Liver (tissue), 3 donors: ENCODE measurements around the gene RALY.

ENCODE experiments used
- EGR1 ChIP-seq, 2 donors: IDR thresholded peaks; 2 replicates each; pipeline ENCODE4 v1.6.1; 2016 to 2018; ENCODE audit warnings: antibody characterized with exemption in 2 of 2, low read depth in 2 of 2
- FOXA1 ChIP-seq: IDR thresholded peaks from 2 replicates; pipeline ENCODE4 v1.6.1; 2016; ENCODE audit warnings: antibody characterized with exemption
- HNF4A ChIP-seq, 2 donors: conservative IDR thresholded peaks; 2 replicates each; pipeline ENCODE4 v1.6.1; 2016; ENCODE audit warnings: antibody characterized with exemption in 2 of 2, mild to moderate bottlenecking in 2 of 2
- RAD21 ChIP-seq, 2 donors: IDR thresholded peaks; 2 replicates each; pipeline ENCODE4 v1.6.1; 2016; ENCODE audit warnings: antibody characterized with exemption in 2 of 2, mild to moderate bottlenecking in 2 of 2
- RXRA ChIP-seq, 2 donors: IDR thresholded peaks; 2 replicates each; pipeline ENCODE4 v1.6.1; 2017 to 2018; ENCODE audit warnings: antibody characterized with exemption in 2 of 2, mild to moderate bottlenecking in 1 of 2
- TAF1 ChIP-seq: conservative IDR thresholded peaks from 2 replicates; pipeline ENCODE4 v1.6.1; 2016; ENCODE audit warnings: antibody characterized with exemption, mild to moderate bottlenecking
- YY1 ChIP-seq: IDR thresholded peaks from 2 replicates; pipeline ENCODE4 v1.6.1; 2016; ENCODE audit warnings: antibody characterized with exemption, mild to moderate bottlenecking
- TF ChIP-seq, protein P1 (sequence below): fragments of 150-350 bp; IDR thresholded peaks from 2 replicates; pipeline ENCODE4 v1.5.1; 2017; ENCODE audit warnings: improper control_type of control experiment, low read depth, low read length; ENCODE audit not compliant: missing input control
- TF ChIP-seq, protein P2 (sequence below): IDR thresholded peaks from 2 replicates; pipeline ENCODE4 v1.6.1; 2016; ENCODE audit warnings: antibody characterized with exemption, mild to moderate bottlenecking
- TF ChIP-seq, protein P3 (sequence below): IDR thresholded peaks from 2 replicates; pipeline ENCODE4 v1.6.1; 2016; ENCODE audit warnings: antibody characterized with exemption
- TF ChIP-seq, protein P4 (sequence below): IDR thresholded peaks from 2 replicates; pipeline ENCODE4 v1.6.1; 2016; ENCODE audit warnings: antibody characterized with exemption
- TF ChIP-seq, protein P5 (sequence below): IDR thresholded peaks from 2 replicates; pipeline ENCODE4 v1.6.1; 2016; ENCODE audit warnings: antibody characterized with exemption
- donor health status: healthy.
- donor health status: healthy.

DNA sequence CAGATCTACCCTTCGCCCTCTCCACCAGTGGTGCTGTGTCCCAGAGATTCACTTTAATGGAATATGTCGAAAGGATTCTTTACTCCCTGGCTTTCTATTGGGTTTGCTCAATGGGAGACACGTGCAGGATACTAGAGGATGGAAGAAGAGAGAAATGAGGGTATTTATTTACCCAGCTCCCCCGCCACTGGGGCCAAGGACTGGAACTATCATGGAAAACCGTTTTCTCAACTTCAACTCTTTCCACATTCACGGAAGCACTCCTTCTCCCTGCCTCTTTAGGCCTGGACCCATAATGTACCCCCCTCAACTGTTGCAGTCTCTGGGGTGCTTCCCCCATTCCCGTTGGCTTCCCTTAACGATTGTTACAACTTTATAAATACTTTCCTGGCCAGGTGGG is 26.6 kb upstream of the RALY start:
- TF ChIP-seq, protein P1, sequence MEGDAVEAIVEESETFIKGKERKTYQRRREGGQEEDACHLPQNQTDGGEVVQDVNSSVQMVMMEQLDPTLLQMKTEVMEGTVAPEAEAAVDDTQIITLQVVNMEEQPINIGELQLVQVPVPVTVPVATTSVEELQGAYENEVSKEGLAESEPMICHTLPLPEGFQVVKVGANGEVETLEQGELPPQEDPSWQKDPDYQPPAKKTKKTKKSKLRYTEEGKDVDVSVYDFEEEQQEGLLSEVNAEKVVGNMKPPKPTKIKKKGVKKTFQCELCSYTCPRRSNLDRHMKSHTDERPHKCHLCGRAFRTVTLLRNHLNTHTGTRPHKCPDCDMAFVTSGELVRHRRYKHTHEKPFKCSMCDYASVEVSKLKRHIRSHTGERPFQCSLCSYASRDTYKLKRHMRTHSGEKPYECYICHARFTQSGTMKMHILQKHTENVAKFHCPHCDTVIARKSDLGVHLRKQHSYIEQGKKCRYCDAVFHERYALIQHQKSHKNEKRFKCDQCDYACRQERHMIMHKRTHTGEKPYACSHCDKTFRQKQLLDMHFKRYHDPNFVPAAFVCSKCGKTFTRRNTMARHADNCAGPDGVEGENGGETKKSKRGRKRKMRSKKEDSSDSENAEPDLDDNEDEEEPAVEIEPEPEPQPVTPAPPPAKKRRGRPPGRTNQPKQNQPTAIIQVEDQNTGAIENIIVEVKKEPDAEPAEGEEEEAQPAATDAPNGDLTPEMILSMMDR = no peak
- no peak for TF ChIP-seq RAD21 (IDR thresholded peaks at IDR 0.05)
- TF ChIP-seq, protein P2, sequence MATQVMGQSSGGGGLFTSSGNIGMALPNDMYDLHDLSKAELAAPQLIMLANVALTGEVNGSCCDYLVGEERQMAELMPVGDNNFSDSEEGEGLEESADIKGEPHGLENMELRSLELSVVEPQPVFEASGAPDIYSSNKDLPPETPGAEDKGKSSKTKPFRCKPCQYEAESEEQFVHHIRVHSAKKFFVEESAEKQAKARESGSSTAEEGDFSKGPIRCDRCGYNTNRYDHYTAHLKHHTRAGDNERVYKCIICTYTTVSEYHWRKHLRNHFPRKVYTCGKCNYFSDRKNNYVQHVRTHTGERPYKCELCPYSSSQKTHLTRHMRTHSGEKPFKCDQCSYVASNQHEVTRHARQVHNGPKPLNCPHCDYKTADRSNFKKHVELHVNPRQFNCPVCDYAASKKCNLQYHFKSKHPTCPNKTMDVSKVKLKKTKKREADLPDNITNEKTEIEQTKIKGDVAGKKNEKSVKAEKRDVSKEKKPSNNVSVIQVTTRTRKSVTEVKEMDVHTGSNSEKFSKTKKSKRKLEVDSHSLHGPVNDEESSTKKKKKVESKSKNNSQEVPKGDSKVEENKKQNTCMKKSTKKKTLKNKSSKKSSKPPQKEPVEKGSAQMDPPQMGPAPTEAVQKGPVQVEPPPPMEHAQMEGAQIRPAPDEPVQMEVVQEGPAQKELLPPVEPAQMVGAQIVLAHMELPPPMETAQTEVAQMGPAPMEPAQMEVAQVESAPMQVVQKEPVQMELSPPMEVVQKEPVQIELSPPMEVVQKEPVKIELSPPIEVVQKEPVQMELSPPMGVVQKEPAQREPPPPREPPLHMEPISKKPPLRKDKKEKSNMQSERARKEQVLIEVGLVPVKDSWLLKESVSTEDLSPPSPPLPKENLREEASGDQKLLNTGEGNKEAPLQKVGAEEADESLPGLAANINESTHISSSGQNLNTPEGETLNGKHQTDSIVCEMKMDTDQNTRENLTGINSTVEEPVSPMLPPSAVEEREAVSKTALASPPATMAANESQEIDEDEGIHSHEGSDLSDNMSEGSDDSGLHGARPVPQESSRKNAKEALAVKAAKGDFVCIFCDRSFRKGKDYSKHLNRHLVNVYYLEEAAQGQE = no peak
- TF ChIP-seq, protein P3, sequence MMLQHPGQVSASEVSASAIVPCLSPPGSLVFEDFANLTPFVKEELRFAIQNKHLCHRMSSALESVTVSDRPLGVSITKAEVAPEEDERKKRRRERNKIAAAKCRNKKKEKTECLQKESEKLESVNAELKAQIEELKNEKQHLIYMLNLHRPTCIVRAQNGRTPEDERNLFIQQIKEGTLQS = no peak
- TF ChIP-seq YY1 = no peak
- TF ChIP-seq, protein P4, sequence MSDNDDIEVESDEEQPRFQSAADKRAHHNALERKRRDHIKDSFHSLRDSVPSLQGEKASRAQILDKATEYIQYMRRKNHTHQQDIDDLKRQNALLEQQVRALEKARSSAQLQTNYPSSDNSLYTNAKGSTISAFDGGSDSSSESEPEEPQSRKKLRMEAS = no peak
- TF ChIP-seq EGR1 (IDR thresholded peaks at IDR 0.05; ENCODE audit: low read depth in 2 of 2) = no peak
- no peak for TF ChIP-seq HNF4A (conservative IDR thresholded peaks at IDR 0.05)
- no peak for TF ChIP-seq TAF1
- no peak for TF ChIP-seq RXRA (IDR thresholded peaks at IDR 0.05)
- TF ChIP-seq, protein P5, sequence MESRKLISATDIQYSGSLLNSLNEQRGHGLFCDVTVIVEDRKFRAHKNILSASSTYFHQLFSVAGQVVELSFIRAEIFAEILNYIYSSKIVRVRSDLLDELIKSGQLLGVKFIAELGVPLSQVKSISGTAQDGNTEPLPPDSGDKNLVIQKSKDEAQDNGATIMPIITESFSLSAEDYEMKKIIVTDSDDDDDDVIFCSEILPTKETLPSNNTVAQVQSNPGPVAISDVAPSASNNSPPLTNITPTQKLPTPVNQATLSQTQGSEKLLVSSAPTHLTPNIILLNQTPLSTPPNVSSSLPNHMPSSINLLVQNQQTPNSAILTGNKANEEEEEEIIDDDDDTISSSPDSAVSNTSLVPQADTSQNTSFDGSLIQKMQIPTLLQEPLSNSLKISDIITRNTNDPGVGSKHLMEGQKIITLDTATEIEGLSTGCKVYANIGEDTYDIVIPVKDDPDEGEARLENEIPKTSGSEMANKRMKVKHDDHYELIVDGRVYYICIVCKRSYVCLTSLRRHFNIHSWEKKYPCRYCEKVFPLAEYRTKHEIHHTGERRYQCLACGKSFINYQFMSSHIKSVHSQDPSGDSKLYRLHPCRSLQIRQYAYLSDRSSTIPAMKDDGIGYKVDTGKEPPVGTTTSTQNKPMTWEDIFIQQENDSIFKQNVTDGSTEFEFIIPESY = no peak
- TF ChIP-seq FOXA1 = no peak
